Measurements from ENCODE around the gene ORMDL2. TPM values are rescaled to one million over a fixed set of nuclear protein-coding genes. Genes with fewer than 3 reads are reported as not detected.

ORMDL2 gene
- total and polyA plus RNA-seq, 2 experiments from 2014 or later: 28.6 to 106 TPM

GRCh38 chr12:55838361-55838760 is 20.5 kb downstream of the ORMDL2 start:
- no peak for DNase-seq (ENCODE audit: low spot score)
- Histone ChIP-seq H3K27ac (no peak overlapping the region), H4K20me1 (ENCODE audit: insufficient read depth, poor library complexity, severe bottlenecking) (no peaks in the 10 kb centered on the region), H3K4me3 (no peak overlapping the region), H3K4me1 (ENCODE audit: insufficient read depth) (no peaks in the 10 kb centered on the region), H3K27me3 (no peaks in the 10 kb centered on the region), H3K4me2 (no peak overlapping the region), H3K9me3 (ENCODE audit: low read depth) (no peaks in the 10 kb centered on the region), H3K79me2 (peaks cover 3% of the 10 kb centered on the region), H2AFZ (no peak overlapping the region), H3K36me3 (replicated peaks; ENCODE audit: insufficient read depth, low read depth) (no peaks in the 10 kb centered on the region), H3K9me2 (replicated peaks; ENCODE audit: insufficient read depth) (no peaks in the 10 kb centered on the region)
- TF ChIP-seq EZH2phosphoT487 (IDR thresholded peaks at IDR 0.05; ENCODE audit: low read depth, severe bottlenecking, unreplicated experiment) (no peak), EZH2 (IDR thresholded peaks at IDR 0.05; ENCODE audit: borderline replicate concordance) (no peak), CTCF (IDR thresholded peaks at IDR 0.05; ENCODE audit: poor library complexity) (no peak)
- 98% methylated on average over 3 of the region's 3 CpGs for WGBS (ENCODE audit: low lambda C conversion rate, missing lambda C conversion rate)

GRCh38 chr12:55839345-55840140 is 21.7 kb downstream of the ORMDL2 start:
- H3K27me3 ChIP-seq: no peaks in the 10 kb centered on the region
- 90% methylated on average over 11 of the region's 11 CpGs for WGBS (ENCODE audit: low lambda C conversion rate, missing lambda C conversion rate)
- no peaks in the 10 kb centered on the region for H3K36me3 ChIP-seq (replicated peaks; ENCODE audit: insufficient read depth, low read depth)
- H3K9me3 ChIP-seq (ENCODE audit: low read depth): no peaks in the 10 kb centered on the region
- no peak overlapping the region for H2AFZ ChIP-seq
- no peak overlapping the region for H3K4me2 ChIP-seq
- H3K4me3 ChIP-seq: no peak overlapping the region
- H3K27ac ChIP-seq: no peak overlapping the region
- H3K4me1 ChIP-seq (ENCODE audit: insufficient read depth): no peaks in the 10 kb centered on the region
- no peaks in the 10 kb centered on the region for H3K9me2 ChIP-seq (replicated peaks; ENCODE audit: insufficient read depth)
- no peak for DNase-seq (ENCODE audit: low spot score)
- H3K79me2 ChIP-seq: no peaks in the 10 kb centered on the region
- H4K20me1 ChIP-seq (ENCODE audit: insufficient read depth, poor library complexity, severe bottlenecking): no peaks in the 10 kb centered on the region
- TF ChIP-seq EZH2phosphoT487 (IDR thresholded peaks at IDR 0.05; ENCODE audit: low read depth, severe bottlenecking, unreplicated experiment): no peak
- TF ChIP-seq CTCF (IDR thresholded peaks at IDR 0.05; ENCODE audit: poor library complexity): no peak
- no peak for TF ChIP-seq EZH2 (IDR thresholded peaks at IDR 0.05; ENCODE audit: borderline replicate concordance)

DNA sequence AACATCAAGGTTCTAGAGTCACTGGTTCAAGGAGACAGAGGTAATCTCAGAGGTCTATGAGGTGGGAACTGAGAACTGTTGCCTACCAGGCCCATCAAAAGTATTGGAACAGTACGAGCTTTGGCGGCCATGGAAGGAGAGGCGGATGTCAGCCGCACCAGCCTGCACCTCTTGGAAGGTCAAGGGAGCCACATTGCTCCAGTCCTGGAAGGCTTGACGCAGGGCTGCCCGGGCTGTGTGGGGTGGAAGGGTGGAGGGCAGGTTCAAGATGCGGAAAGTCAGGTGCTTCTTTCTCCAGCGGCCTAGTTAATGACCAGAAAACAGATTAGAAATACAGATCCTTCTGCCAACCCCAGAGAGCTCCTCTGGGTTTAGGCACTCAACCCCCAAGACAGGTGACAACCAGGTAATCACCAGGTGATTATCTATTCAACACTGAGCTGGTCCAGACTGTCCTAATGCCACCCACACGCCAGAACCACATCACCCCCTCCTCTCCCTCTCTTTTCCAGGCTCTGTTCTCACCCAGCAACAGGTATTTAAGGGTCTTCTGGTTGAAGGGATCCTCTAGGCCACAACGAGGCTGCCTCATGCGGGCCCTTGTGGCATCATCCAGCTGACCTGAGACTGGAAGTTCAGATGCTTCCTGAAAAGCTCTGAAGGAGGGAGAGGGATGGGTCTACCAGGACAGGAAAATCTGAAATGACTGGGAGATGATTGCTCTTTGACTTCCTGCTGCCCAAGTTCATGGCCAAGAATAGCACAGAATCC is 22.9 kb downstream of the ORMDL2 start:
- Histone ChIP-seq H3K4me1 (ENCODE audit: insufficient read depth) (no peaks in the 10 kb centered on the region), H3K4me3 (no peak overlapping the region), H3K9me3 (ENCODE audit: low read depth) (no peaks in the 10 kb centered on the region), H2AFZ (no peak overlapping the region), H3K36me3 (replicated peaks; ENCODE audit: insufficient read depth, low read depth) (no peaks in the 10 kb centered on the region), H3K4me2 (no peak overlapping the region), H3K27me3 (no peaks in the 10 kb centered on the region), H4K20me1 (ENCODE audit: insufficient read depth, poor library complexity, severe bottlenecking) (no peaks in the 10 kb centered on the region), H3K27ac (no peak overlapping the region), H3K79me2 (no peaks in the 10 kb centered on the region), H3K9me2 (replicated peaks; ENCODE audit: insufficient read depth) (no peaks in the 10 kb centered on the region)
- no peak for TF ChIP-seq EZH2 (IDR thresholded peaks at IDR 0.05; ENCODE audit: borderline replicate concordance)
- no peak for TF ChIP-seq CTCF (IDR thresholded peaks at IDR 0.05; ENCODE audit: poor library complexity)
- no peak for TF ChIP-seq EZH2phosphoT487 (IDR thresholded peaks at IDR 0.05; ENCODE audit: low read depth, severe bottlenecking, unreplicated experiment)
- 89% methylated on average over 11 of the region's 11 CpGs for WGBS (ENCODE audit: low lambda C conversion rate, missing lambda C conversion rate)
- DNase-seq (ENCODE audit: low spot score): no peak

All from hepatocyte (in vitro differentiated cells).